Epithelial cell of proximal tubule (primary cell): ENCODE data around the gene CAMP. TPM values are rescaled to one million over a fixed set of nuclear protein-coding genes. Genes with fewer than 3 reads are reported as not detected.

Source experiments
- DNase-seq: peaks from one replicate; pipeline ENCODE4 v3.0.0-alpha.2; 2011; ENCODE audit warnings: low read depth
- H3K4me3 ChIP-seq: 2 replicates; pipeline ENCODE4 v1.5.1; 2011; ENCODE audit warnings: low read depth, mild to moderate bottlenecking, low read length
- total RNA-seq: library from RNA; depleted of rRNA; stranded (reverse); fragments of >200 nt; gene quantifications from 2 replicates; pipeline ENCODE4 v1.2.3, GENCODE V29; 2015
- TF ChIP-seq, protein P1 (sequence below): conservative IDR thresholded peaks from 2 replicates; pipeline ENCODE4 v1.5.1; 2012; ENCODE audit warnings: low read depth, mild to moderate bottlenecking, low read length

CAMP gene
- total RNA-seq, result not detected in 2 replicates

- DNase-seq, result no peak
- TF ChIP-seq, protein P1, sequence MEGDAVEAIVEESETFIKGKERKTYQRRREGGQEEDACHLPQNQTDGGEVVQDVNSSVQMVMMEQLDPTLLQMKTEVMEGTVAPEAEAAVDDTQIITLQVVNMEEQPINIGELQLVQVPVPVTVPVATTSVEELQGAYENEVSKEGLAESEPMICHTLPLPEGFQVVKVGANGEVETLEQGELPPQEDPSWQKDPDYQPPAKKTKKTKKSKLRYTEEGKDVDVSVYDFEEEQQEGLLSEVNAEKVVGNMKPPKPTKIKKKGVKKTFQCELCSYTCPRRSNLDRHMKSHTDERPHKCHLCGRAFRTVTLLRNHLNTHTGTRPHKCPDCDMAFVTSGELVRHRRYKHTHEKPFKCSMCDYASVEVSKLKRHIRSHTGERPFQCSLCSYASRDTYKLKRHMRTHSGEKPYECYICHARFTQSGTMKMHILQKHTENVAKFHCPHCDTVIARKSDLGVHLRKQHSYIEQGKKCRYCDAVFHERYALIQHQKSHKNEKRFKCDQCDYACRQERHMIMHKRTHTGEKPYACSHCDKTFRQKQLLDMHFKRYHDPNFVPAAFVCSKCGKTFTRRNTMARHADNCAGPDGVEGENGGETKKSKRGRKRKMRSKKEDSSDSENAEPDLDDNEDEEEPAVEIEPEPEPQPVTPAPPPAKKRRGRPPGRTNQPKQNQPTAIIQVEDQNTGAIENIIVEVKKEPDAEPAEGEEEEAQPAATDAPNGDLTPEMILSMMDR, result no peak
These were observed at the start of gene CAMP for GRCh38 chr3:48222616-48223513. Gene CAMP, plus strand, starts transcription at chr3:48223495. Its CDS starts 17 bp downstream, at chr3:48223512.

GRCh38 chr3:48178072-48178471 is 45.2 kb upstream of the CAMP start:
- TF ChIP-seq, protein P1, result no peak
- no peak for DNase-seq

More at GRCh38 chr3:48222616-48223513, at the start of gene CAMP:
- no peak within 1 kb of the TSS for H3K4me3 ChIP-seq

GRCh38 chr3:48180021-48180420 is 43.3 kb upstream of the CAMP start:
- DNase-seq, result no peak
- no peak overlapping the region for H3K4me3 ChIP-seq
- TF ChIP-seq, protein P1, result no peak

More at GRCh38 chr3:48178072-48178471, 45.2 kb upstream of the CAMP start:
- no peak overlapping the region for H3K4me3 ChIP-seq

DNA sequence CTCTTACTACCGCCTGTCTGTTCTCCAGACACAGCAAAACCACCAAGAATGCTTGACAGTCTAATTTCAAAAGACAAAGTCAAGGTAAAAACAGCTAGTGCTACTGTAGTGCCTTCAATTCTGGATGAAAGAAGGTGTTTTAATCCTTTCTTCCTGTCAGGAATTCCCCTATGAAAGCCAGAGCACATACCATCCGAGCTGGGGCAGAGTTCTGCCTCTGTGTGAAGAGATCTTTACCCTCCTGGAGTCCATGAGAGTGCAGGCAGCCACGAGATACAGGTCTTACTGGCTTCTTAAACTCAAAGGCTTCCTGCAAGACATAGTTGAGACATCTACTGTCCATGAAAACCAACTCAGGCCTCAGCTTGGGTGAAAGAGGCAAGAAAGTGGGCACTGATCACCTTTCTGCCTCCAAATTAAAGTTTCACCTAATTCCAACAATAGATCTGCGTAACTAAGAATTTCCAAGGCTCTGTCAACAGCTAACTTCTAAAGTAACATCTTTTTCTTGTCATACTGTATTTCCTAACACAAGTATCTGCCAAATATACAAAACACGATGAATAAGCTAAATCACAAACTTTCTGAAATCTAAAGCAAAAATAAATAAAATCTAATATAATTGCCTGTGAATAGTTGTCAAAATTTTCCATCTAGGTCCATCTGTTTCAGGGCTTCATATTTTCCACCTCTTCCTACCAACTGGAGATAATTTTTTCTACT is 42.6 kb upstream of the CAMP start:
- no peak overlapping the region for H3K4me3 ChIP-seq
- TF ChIP-seq, protein P1, result no peak
- no peak for DNase-seq

GRCh38 chr3:48184299-48184698 is 39.0 kb upstream of the CAMP start:
- TF ChIP-seq, protein P1, result no peak
- DNase-seq, result no peak
- H3K4me3 ChIP-seq, result no peak overlapping the region

GRCh38 chr3:48185129-48185528 is 38.2 kb upstream of the CAMP start:
- H3K4me3 ChIP-seq, result no peak overlapping the region
- no peak for DNase-seq
- TF ChIP-seq, protein P1, result no peak
